Activated T-cell treated with anti-CD3 and anti-CD28 coated beads for 1 hour (primary cell): ENCODE measurements around the gene WDR18.

Experiments used
- DNase-seq: peaks from one replicate; pipeline ENCODE4 v3.0.0-alpha.2; 2020; ENCODE audit warnings: low read depth

WDR18 gene

GRCh38 chr19:1008268-1009040, 24.3 kb downstream of the WDR18 start:
- DNase-seq, result no peak

GRCh38 chr19:1009041-1009980, 25.2 kb downstream of the WDR18 start:
- DNase-seq, result no peak

- no peak for DNase-seq
These were observed 25.9 kb downstream of the WDR18 start for GRCh38 chr19:1009981-1010538.

- DNase-seq, result no peak
These were observed 26.7 kb downstream of the WDR18 start for GRCh38 chr19:1010586-1011510.

GRCh38 chr19:1011831-1012333, 27.7 kb downstream of the WDR18 start:
- no peak for DNase-seq

- DNase-seq, result no peak
These were observed 28.2 kb downstream of the WDR18 start for GRCh38 chr19:1012334-1012733.

- DNase-seq, result no peak
These were observed 29.1 kb downstream of the WDR18 start for GRCh38 chr19:1013218-1013617.

- no peak for DNase-seq
These were observed 30.3 kb downstream of the WDR18 start for GRCh38 chr19:1014161-1015060.

GRCh38 chr19:1015061-1015781, 31.1 kb downstream of the WDR18 start:
- no peak for DNase-seq

GRCh38 chr19:1015782-1016646, 31.9 kb downstream of the WDR18 start:
- DNase-seq, result no peak

- no peak for DNase-seq
These were observed 32.5 kb downstream of the WDR18 start for GRCh38 chr19:1016647-1017114.

- DNase-seq, result no peak
These were observed 33.2 kb downstream of the WDR18 start for GRCh38 chr19:1017115-1017905.

GRCh38 chr19:1017906-1018305, 33.8 kb downstream of the WDR18 start:
- no peak for DNase-seq

GRCh38 chr19:1018393-1018792, 34.2 kb downstream of the WDR18 start:
- DNase-seq, result no peak

GRCh38 chr19:1018932-1019615, 34.9 kb downstream of the WDR18 start:
- no peak for DNase-seq

GRCh38 chr19:1019616-1019961, 35.4 kb downstream of the WDR18 start:
- DNase-seq, result no peak
